Mucosa of stomach (tissue), 1 donor: ENCODE data around the gene ZNF747.

ENCODE experiments used
- H3K27me3 ChIP-seq: one replicate; pipeline ENCODE4 v1.7.0; 2013; ENCODE audit warnings: mild to moderate bottlenecking, low read length; ENCODE audit not compliant: control insufficient read depth, insufficient read depth
- H3K36me3 ChIP-seq: one replicate; pipeline ENCODE4 v1.7.0; 2013; ENCODE audit warnings: low read length; ENCODE audit not compliant: control insufficient read depth, insufficient read depth
- H3K4me1 ChIP-seq: one replicate; pipeline ENCODE4 v1.7.0; 2013; ENCODE audit warnings: mild to moderate bottlenecking, low read length; ENCODE audit not compliant: control insufficient read depth, insufficient read depth
- H3K4me3 ChIP-seq: one replicate; pipeline ENCODE4 v1.7.0; 2013; ENCODE audit warnings: low read length
- H3K9ac ChIP-seq: one replicate; pipeline ENCODE4 v1.7.0; 2013; ENCODE audit warnings: mild to moderate bottlenecking, low read length, moderate library complexity
- H3K9me3 ChIP-seq: one replicate; pipeline ENCODE4 v1.7.0; 2013; ENCODE audit warnings: mild to moderate bottlenecking, low read length, moderate library complexity; ENCODE audit not compliant: control insufficient read depth
- donor health status: Pancreatic carcinoma.

The ZNF747 gene

GRCh38 chr16:30518552-30518951 is 16.1 kb downstream of the ZNF747 start:
- H3K9me3 ChIP-seq = no peaks in the 10 kb centered on the region
- no peak overlapping the region for H3K4me3 ChIP-seq
- H3K4me1 ChIP-seq = peaks cover 8% of the 10 kb centered on the region
- no peak overlapping the region for H3K9ac ChIP-seq
- H3K36me3 ChIP-seq = no peaks in the 10 kb centered on the region
- no peaks in the 10 kb centered on the region for H3K27me3 ChIP-seq

DNA sequence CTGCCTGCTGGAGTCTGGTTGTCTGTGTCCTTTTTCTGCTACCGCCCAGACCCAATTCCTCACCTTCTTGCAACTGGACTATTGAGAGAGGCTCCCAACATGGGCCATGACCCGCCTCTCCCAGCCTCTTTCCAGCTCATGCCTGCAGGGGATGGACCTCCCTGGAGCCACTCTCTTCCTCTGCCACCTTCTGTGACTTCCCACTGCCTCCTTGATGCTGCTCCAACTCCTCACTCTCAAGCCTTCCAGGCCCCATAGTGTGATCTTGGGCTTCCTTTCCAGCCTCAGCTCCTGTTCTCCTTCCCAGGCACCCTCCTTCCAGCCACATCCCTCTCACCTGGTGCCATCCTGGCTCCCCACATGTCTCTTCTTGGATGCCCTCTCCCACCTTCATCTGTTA is 19.4 kb downstream of the ZNF747 start:
- no peak overlapping the region for H3K9ac ChIP-seq
- no peaks in the 10 kb centered on the region for H3K36me3 ChIP-seq
- no peak overlapping the region for H3K4me3 ChIP-seq
- H3K9me3 ChIP-seq = no peaks in the 10 kb centered on the region
- no peaks in the 10 kb centered on the region for H3K4me1 ChIP-seq
- no peaks in the 10 kb centered on the region for H3K27me3 ChIP-seq

- no peak overlapping the region for H3K4me3 ChIP-seq
- no peaks in the 10 kb centered on the region for H3K4me1 ChIP-seq
- H3K9me3 ChIP-seq = no peaks in the 10 kb centered on the region
- H3K9ac ChIP-seq = no peak overlapping the region
- H3K36me3 ChIP-seq = no peaks in the 10 kb centered on the region
- no peaks in the 10 kb centered on the region for H3K27me3 ChIP-seq
Measured at GRCh38 chr16:30511509-30511908, 23.1 kb downstream of the ZNF747 start.

DNA sequence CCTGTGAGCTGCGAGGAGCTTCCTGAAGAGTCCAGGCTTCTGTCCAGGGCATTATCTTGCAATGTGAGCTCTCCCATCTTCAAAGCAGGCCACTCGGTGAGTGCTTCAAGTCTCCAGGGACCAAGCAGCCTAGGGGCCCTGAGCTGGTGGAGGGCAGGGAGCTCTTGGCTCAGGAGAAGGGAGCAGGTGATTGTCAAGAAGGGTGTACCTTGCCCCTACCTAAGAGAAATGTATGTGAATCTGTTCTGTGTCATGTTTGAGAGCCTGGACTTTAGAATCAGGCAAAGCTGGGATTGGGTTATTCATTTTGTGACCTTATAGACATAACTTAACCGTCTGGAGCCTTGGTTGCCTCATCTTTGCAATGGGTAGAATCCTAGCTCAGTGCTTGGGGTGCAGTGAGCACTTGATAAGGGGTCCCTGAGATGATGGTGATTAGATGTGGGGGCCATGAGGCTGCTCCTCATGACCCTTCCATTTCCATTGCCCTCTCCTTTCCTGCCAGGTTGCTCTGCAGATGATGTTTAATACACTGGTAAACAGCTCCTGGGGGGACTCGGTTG is 24.2 kb downstream of the ZNF747 start:
- H3K4me3 ChIP-seq = no peak overlapping the region
- no peaks in the 10 kb centered on the region for H3K27me3 ChIP-seq
- no peaks in the 10 kb centered on the region for H3K36me3 ChIP-seq
- no peaks in the 10 kb centered on the region for H3K9me3 ChIP-seq
- H3K9ac ChIP-seq = no peak overlapping the region
- H3K4me1 ChIP-seq = no peaks in the 10 kb centered on the region

GRCh38 chr16:30509081-30509765 is 25.4 kb downstream of the ZNF747 start:
- no peaks in the 10 kb centered on the region for H3K36me3 ChIP-seq
- no peaks in the 10 kb centered on the region for H3K4me1 ChIP-seq
- H3K9ac ChIP-seq = no peak overlapping the region
- H3K27me3 ChIP-seq = no peaks in the 10 kb centered on the region
- no peak overlapping the region for H3K4me3 ChIP-seq
- no peaks in the 10 kb centered on the region for H3K9me3 ChIP-seq

- Histone ChIP-seq H3K4me1 (no peaks in the 10 kb centered on the region), H3K27me3 (no peaks in the 10 kb centered on the region), H3K9me3 (no peaks in the 10 kb centered on the region), H3K9ac (no peak overlapping the region), H3K36me3 (no peaks in the 10 kb centered on the region), H3K4me3 (no peak overlapping the region)
Measured at GRCh38 chr16:30503403-30504296, 31.0 kb downstream of the ZNF747 start.

GRCh38 chr16:30499284-30499683 is 35.4 kb downstream of the ZNF747 start:
- H3K4me3 ChIP-seq = no peak overlapping the region
- H3K36me3 ChIP-seq = no peaks in the 10 kb centered on the region
- no peaks in the 10 kb centered on the region for H3K4me1 ChIP-seq
- no peak overlapping the region for H3K9ac ChIP-seq
- no peaks in the 10 kb centered on the region for H3K27me3 ChIP-seq
- H3K9me3 ChIP-seq = no peaks in the 10 kb centered on the region

- Histone ChIP-seq H3K9me3 (no peaks in the 10 kb centered on the region), H3K4me1 (no peaks in the 10 kb centered on the region), H3K9ac (no peak overlapping the region), H3K27me3 (no peaks in the 10 kb centered on the region), H3K36me3 (no peaks in the 10 kb centered on the region), H3K4me3 (no peak overlapping the region)
Measured at GRCh38 chr16:30494709-30495108, 39.9 kb downstream of the ZNF747 start.

DNA sequence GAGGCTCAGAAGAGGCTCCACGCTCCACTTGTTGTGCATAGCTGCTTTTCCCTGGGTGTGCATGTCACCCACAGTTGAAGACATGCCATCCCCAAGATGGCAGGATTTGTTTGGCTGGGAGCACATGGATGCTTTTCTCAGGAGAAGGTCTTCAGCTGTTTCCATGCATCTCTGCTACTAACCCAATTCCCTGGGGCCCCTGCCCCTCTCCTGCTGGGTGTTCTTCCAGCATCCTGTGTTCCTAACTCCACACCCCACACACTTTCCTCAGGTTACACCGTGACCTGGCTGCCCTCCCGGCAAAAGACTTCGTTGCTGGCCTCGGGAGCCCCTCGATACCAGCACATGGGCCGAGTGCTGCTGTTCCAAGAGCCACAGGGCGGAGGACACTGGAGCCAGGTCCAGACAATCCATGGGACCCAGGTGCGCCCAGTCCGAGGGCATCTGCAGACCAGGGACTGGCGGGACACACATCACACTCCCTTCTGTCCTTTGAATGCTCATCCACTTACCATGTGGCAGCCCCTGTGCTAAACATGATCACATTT is 40.6 kb downstream of the ZNF747 start:
- no peaks in the 10 kb centered on the region for H3K4me1 ChIP-seq
- H3K27me3 ChIP-seq = no peaks in the 10 kb centered on the region
- H3K9me3 ChIP-seq = no peaks in the 10 kb centered on the region
- no peaks in the 10 kb centered on the region for H3K36me3 ChIP-seq
- no peak overlapping the region for H3K4me3 ChIP-seq
- no peak overlapping the region for H3K9ac ChIP-seq

DNA sequence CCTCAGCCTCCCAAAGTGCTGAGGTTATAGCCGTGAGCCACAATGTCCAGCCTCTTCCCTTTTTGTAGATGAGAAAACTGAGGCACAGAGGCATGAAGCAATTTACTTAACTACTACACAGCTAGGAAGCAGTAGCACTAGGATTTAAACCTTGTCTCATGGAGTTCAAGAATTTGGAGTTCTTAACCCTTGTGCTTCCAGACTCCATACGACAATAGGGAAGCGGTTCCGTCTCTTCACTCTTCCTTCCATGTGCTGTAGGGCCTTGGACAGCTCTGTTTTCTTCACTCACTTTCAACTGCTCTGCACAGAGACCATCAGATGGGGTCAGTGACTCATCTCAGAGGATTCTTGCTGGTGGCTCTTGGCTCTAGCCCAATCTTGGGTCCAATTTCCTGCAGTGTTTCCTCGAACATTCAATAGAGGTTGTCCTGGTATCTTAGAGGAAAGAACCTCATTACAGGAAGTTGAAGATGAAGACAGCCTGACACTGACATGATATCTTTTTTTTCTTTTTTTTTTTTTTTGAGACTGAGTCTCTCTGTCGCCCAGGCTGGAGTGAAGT is 42.8 kb downstream of the ZNF747 start:
- H3K9ac ChIP-seq = no peak overlapping the region
- no peak overlapping the region for H3K4me3 ChIP-seq
- H3K36me3 ChIP-seq = no peaks in the 10 kb centered on the region
- no peaks in the 10 kb centered on the region for H3K9me3 ChIP-seq
- H3K4me1 ChIP-seq = no peaks in the 10 kb centered on the region
- H3K27me3 ChIP-seq = no peaks in the 10 kb centered on the region

DNA sequence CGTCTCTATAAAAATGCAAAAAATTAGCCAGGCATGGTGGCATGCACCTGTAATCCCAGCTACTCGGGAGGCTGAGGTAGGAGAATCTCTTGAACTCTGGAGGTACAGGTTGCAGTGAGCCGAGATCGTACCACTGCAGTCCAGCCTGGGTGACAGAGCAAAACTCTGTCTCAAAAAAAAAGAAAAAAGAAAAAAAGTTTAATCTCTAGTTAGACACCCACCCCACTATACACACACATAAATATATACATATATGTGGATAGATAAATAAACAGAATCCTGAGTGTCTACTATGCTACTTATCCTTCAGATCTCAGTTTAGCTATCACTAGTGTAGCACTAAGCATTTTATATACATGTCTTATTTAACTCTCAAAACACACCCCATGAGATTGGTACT is 43.4 kb downstream of the ZNF747 start:
- Histone ChIP-seq H3K36me3 (no peaks in the 10 kb centered on the region), H3K9me3 (no peaks in the 10 kb centered on the region)

DNA sequence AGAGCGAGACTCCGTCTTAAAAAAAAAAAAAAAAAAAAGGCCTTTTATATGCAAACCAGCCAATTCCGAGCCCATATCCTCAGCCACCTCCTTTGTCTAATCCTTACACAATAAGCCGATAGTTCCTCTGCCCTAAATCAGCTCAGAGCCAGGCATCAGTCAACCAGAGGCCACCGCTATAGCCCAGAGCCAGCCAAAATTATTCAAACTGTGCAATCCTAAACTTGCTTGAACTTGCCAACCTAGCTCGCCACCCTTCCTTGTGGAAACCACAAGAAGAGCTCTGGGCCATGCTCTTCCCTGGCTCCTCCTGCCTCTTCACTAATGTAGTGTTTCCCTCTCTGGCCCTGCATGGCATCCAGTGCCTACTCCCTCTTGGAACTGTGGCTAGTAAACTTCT is 44.4 kb downstream of the ZNF747 start:
- H3K27me3 ChIP-seq = no peaks in the 10 kb centered on the region
- no peaks in the 10 kb centered on the region for H3K9me3 ChIP-seq
- no peaks in the 10 kb centered on the region for H3K36me3 ChIP-seq
- H3K9ac ChIP-seq = no peak overlapping the region
- H3K4me1 ChIP-seq = no peaks in the 10 kb centered on the region
- no peak overlapping the region for H3K4me3 ChIP-seq

More for the DNA sequence above, 43.4 kb downstream of the ZNF747 start:
- H3K4me3 ChIP-seq = no peak overlapping the region
- no peaks in the 10 kb centered on the region for H3K27me3 ChIP-seq
- no peak overlapping the region for H3K9ac ChIP-seq
- no peaks in the 10 kb centered on the region for H3K4me1 ChIP-seq
